DND-41 (cell line): ENCODE results near the gene TIAL1.

Experiments
- ATAC-seq: fragments of 200-7000 bp; cut with Tn5 transposase; 3 replicates; pipeline ENCODE4 v1.9.1; 2021; ENCODE audit warnings: low read depth; ENCODE audit not compliant: insufficient read depth
- DNase-seq: peaks from one replicate; pipeline ENCODE4 v3.0.0-alpha.2; 2020
- H2AFZ ChIP-seq: 2 replicates; pipeline ENCODE4 v1.6.0; 2012; ENCODE audit warnings: low read depth, low read length
- H3K27ac ChIP-seq: 2 replicates; pipeline ENCODE4 v1.5.1; 2012; ENCODE audit warnings: low read length, inconsistent platforms
- H3K27me3 ChIP-seq: fragments of 200-600 bp; sonication (generic); 2 replicates; pipeline ENCODE4 v1.6.0; 2012; ENCODE audit warnings: low read length, mild to moderate bottlenecking, inconsistent platforms; ENCODE audit not compliant: insufficient read depth, poor library complexity
- H3K36me3 ChIP-seq: 2 replicates; pipeline ENCODE4 v1.5.1; 2012; ENCODE audit warnings: low read length, inconsistent platforms; ENCODE audit not compliant: insufficient read depth
- H3K4me1 ChIP-seq: 2 replicates; pipeline ENCODE4 v1.5.1; 2012; ENCODE audit warnings: mild to moderate bottlenecking, low read length; ENCODE audit not compliant: insufficient read depth
- H3K4me2 ChIP-seq: 2 replicates; pipeline ENCODE4 v1.6.0; 2012; ENCODE audit warnings: mild to moderate bottlenecking, moderate library complexity, low read length, inconsistent platforms; ENCODE audit not compliant: insufficient read depth
- H3K4me3 ChIP-seq, 2 experiments: fragments of 200-600 bp in 1 of 2; shearing (Covaris generic) in 1 of 2; 2 replicates each; pipeline ENCODE4 v1.5.1; 2012 to 2016; ENCODE audit warnings: inconsistent platforms in 2 of 2, low read length in 2 of 2, mild to moderate bottlenecking in 2 of 2, low read depth in 1 of 2, moderate library complexity in 1 of 2
- H3K79me2 ChIP-seq: 2 replicates; pipeline ENCODE4 v1.6.0; 2012; ENCODE audit warnings: low read length, inconsistent platforms; ENCODE audit not compliant: insufficient read depth
- H3K9ac ChIP-seq: 2 replicates; pipeline ENCODE4 v1.6.0; 2012; ENCODE audit warnings: low read depth, mild to moderate bottlenecking, inconsistent platforms, low read length, moderate library complexity
- H3K9me3 ChIP-seq: 2 replicates; pipeline ENCODE4 v1.5.1; 2012; ENCODE audit warnings: low read length, moderate library complexity, mild to moderate bottlenecking, inconsistent platforms; ENCODE audit not compliant: insufficient read depth, severe bottlenecking
- H4K20me1 ChIP-seq: 2 replicates; pipeline ENCODE4 v1.6.0; 2012; ENCODE audit warnings: low read length; ENCODE audit not compliant: insufficient read depth
- EZH2 ChIP-seq: IDR thresholded peaks from 3 replicates; pipeline ENCODE4 v1.6.1; 2012; ENCODE audit warnings: borderline replicate concordance, low read depth, mild to moderate bottlenecking, moderate library complexity, low read length, inconsistent platforms; ENCODE audit not compliant: severe bottlenecking
- TF ChIP-seq, protein P1 (sequence below): IDR thresholded peaks from 2 replicates; pipeline ENCODE4 v1.5.1; 2012; ENCODE audit warnings: borderline replicate concordance, low read length, moderate library complexity, mild to moderate bottlenecking; ENCODE audit not compliant: poor library complexity, severe bottlenecking; ENCODE audit errors: extremely low read depth

TIAL1 gene

DNA sequence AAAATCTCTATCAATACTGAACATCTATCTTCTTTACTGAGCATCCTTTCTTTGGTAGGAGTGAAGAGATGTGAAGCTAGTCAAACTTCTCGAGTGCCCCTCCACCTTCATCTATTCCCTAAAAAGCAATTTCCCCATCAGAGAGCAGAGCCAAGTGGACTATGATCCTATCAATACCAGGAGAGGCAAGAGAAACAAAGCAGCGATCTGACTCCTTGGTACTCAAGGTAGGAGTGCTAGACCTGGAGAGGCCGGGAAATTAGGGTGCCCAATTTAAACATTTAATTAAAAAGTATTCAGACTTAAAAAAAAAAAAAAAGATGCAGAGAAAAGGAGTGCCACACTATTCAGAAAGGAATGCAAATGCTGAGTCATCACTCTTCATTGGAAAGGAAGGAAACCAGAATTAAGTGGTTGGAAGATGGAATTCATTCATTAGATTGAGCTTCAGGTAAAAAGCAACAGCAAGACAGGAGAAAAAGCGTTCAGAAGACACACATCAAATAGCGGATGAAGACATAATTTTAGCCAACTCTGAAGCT, 1.6 kb downstream of the TIAL1 start:
- peak overlapping the region; percentile 79 to 93 for H3K4me3 ChIP-seq
- H3K9ac ChIP-seq = peak overlapping the region; percentile 95
- peak overlapping the region; percentile 22; the same call in 1 of the 2 replicates for H2AFZ ChIP-seq
- TF ChIP-seq, protein P1, sequence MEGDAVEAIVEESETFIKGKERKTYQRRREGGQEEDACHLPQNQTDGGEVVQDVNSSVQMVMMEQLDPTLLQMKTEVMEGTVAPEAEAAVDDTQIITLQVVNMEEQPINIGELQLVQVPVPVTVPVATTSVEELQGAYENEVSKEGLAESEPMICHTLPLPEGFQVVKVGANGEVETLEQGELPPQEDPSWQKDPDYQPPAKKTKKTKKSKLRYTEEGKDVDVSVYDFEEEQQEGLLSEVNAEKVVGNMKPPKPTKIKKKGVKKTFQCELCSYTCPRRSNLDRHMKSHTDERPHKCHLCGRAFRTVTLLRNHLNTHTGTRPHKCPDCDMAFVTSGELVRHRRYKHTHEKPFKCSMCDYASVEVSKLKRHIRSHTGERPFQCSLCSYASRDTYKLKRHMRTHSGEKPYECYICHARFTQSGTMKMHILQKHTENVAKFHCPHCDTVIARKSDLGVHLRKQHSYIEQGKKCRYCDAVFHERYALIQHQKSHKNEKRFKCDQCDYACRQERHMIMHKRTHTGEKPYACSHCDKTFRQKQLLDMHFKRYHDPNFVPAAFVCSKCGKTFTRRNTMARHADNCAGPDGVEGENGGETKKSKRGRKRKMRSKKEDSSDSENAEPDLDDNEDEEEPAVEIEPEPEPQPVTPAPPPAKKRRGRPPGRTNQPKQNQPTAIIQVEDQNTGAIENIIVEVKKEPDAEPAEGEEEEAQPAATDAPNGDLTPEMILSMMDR = no peak
- TF ChIP-seq EZH2 = no peak
- no peak for DNase-seq
- H4K20me1 ChIP-seq = peaks cover 39% of the 10 kb centered on the region
- peaks cover 44% of the 10 kb centered on the region for H3K4me1 ChIP-seq
- no peak for ATAC-seq
- peaks cover 75% of the 10 kb centered on the region for H3K79me2 ChIP-seq
- peak overlapping the region; percentile 75 for H3K4me2 ChIP-seq
- H3K27me3 ChIP-seq = no peaks in the 10 kb centered on the region
- peak overlapping the region; percentile 97 for H3K27ac ChIP-seq
- no peaks in the 10 kb centered on the region for H3K9me3 ChIP-seq
- peaks cover 35% of the 10 kb centered on the region for H3K36me3 ChIP-seq

DNA sequence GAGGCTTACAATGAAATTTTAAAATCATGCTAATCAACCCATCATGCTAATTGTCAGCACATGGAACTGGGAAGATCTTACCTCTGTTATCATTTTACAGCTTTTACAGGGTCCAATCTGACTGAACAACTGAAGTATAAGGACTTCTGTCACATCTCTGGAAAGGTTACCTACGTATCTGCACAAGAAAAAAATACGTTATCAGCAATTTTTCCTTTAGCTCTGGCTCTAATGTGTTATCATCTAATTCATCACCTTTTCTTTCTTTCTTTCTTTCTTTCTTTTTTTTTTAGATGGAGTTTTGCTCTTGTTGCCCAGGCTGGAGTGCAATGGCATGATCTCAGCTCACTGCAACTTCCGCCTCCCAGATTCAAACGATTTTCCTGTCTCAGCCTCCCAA, 8.7 kb downstream of the TIAL1 start:
- Histone ChIP-seq H3K9me3 (no peaks in the 10 kb centered on the region), H3K9ac (no peak overlapping the region), H3K79me2 (peaks cover 98% of the 10 kb centered on the region), H3K36me3 (peaks cover 78% of the 10 kb centered on the region), H4K20me1 (peaks cover 71% of the 10 kb centered on the region), H2AFZ (no peak overlapping the region), H3K4me2 (no peak overlapping the region), H3K4me3 (no peak overlapping the region), H3K27ac (no peak overlapping the region), H3K4me1 (peaks cover 23% of the 10 kb centered on the region), H3K27me3 (no peaks in the 10 kb centered on the region)
- DNase-seq (no peak), ATAC-seq (no peak)
- TF ChIP-seq, protein P1 = no peak
- no peak for TF ChIP-seq EZH2

DNA sequence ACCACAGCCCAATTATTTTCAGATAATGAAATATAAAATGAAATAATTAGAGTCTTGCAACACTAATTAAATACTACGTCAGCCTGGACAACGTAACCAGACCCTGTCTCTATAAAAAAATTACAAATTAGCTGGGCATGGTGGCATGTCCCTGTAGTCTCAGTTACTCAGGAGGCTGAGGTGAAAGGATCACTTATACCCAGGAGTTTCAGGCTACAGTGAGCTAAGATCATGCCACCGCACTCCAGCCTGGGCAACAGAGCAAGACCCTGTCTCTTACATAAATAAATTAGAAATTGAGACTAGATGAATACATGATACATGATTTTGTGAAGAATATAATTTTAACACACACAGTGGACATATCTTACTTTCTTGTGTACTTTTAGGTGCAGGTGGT, 18.4 kb downstream of the TIAL1 start:
- Histone ChIP-seq H3K9me3 (no peaks in the 10 kb centered on the region), H4K20me1 (peaks cover 22% of the 10 kb centered on the region), H3K36me3 (peaks cover 98% of the 10 kb centered on the region), H3K27ac (no peak overlapping the region), H3K4me1 (no peaks in the 10 kb centered on the region), H3K4me3 (no peak overlapping the region), H3K79me2 (peaks cover 22% of the 10 kb centered on the region), H3K4me2 (no peak overlapping the region), H2AFZ (no peak overlapping the region), H3K9ac (no peak overlapping the region), H3K27me3 (no peaks in the 10 kb centered on the region)
- DNase-seq (no peak), ATAC-seq (no peak)
- TF ChIP-seq, protein P1 = no peak
- no peak for TF ChIP-seq EZH2

DNA sequence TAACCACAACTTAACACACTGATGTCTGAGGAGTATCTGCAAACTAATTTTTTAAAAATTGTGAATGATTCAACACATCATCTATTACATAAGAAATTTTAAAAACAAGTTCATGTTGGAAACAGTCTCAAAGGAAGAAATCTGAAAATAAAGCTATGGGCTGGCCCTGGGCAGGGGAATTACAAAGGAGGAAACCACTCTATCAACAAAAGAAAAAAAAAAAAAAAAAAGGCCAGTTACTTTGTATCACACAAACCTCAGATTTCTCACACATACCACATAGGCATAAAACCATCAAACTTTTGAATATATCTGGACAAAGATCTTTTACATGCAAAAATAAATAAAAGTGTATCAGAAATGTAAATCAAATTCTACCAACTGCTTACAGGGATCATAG, 20.8 kb downstream of the TIAL1 start:
- H3K27ac ChIP-seq = no peak overlapping the region
- H3K4me2 ChIP-seq = no peak overlapping the region
- no peak overlapping the region for H3K4me3 ChIP-seq
- H3K79me2 ChIP-seq = peaks cover 4% of the 10 kb centered on the region; the same call in 1 of the 2 replicates
- TF ChIP-seq EZH2 = no peak
- TF ChIP-seq, protein P1 = no peak
- no peaks in the 10 kb centered on the region for H3K27me3 ChIP-seq
- DNase-seq (no peak), ATAC-seq (no peak)
- no peak overlapping the region for H2AFZ ChIP-seq
- H3K36me3 ChIP-seq = peaks cover 82% of the 10 kb centered on the region
- H3K4me1 ChIP-seq = no peaks in the 10 kb centered on the region
- peaks cover 7% of the 10 kb centered on the region for H4K20me1 ChIP-seq
- H3K9me3 ChIP-seq = no peaks in the 10 kb centered on the region
- no peak overlapping the region for H3K9ac ChIP-seq
